Measurements from ENCODE around the gene UBE2O.
A peak's percentile ranks its signal among the peaks of the same experiment; 100 is the strongest.
"Not testable (repeated sequence)": the region's sequence is repeated elsewhere in the genome, so short reads cannot be mapped to it uniquely, and the experiment has no call there.

The UBE2O gene

DNA sequence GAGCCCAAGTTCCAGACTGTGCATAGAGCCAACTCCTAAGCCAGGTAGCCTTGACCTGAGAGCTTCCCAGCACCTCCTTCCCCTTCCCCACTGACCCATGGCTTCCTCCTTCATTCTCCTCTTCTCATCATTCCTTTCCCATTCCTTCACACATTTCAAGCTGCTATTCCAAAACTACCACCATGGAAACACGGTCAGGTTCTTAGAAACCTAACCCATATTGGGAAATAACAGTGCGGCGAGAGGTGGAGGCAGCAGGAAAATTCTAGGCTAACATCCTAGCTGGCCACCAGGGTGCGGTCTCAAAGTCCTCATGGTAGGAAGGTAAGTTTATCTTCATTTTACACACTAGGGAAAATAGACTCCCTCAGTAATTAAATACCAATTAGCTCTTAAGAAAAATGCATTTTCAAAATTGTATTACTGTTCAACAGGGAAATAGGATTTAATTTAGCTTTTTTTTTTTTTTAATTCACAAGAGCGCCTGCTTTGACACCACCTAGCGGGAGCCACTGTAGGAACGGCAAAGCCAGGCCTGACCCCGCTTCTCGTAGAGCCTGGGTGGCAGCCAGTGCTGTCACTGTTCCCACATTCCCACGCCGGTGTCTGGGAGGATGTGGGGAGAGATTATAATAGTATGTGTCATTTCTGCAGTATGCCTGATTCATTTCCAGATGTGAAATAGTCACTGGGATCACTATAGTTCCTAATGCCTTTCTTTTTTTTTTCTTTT is 82.5 kb downstream of the UBE2O start:
- no peak for DNase-seq (ENCODE audit: low spot score)

DNA sequence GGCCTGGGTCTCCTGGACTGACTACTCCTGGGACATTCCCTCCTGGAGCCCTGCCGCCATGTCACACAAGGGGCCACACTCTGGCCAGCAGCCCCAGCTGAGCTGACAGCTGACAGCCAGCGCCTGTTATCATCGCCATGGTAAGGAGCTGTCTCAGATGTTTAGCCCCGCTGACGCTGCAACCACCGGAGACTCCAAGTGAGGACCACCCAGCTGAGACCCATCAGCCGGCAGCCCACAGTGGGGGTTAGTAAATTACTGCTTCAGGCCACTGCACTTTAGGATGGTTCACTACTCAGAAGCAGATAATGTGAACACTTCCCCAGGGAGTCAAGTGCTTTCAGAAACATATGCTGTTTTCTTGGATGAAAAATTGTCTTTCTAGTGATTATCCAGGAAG is 83.1 kb downstream of the UBE2O start:
- DNase-seq (ENCODE audit: low spot score) = no peak

GRCh38 chr17:76369379-76369778 is 83.6 kb downstream of the UBE2O start:
- no peak for DNase-seq (ENCODE audit: low spot score)

DNA sequence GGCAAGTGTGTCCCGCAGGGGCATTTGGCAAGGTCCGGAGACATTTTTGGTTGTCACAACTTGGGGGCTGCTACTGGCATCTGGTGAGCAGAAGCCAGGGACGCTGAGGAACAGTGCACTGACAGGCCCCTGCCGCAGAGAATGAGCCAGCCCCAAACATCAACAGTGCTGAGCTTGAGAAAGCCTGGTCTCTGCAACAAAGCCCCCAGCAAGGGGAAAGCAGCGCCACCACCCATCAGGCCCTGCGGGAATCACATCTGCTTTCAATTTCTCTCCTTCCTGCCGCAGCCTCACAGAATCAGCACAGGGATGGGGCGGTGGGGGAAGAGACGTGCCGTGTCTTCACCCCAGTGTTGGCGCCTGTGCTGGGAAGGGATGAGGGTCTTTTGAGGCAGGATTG is 84.4 kb downstream of the UBE2O start:
- DNase-seq (ENCODE audit: low spot score) = no peak

DNA sequence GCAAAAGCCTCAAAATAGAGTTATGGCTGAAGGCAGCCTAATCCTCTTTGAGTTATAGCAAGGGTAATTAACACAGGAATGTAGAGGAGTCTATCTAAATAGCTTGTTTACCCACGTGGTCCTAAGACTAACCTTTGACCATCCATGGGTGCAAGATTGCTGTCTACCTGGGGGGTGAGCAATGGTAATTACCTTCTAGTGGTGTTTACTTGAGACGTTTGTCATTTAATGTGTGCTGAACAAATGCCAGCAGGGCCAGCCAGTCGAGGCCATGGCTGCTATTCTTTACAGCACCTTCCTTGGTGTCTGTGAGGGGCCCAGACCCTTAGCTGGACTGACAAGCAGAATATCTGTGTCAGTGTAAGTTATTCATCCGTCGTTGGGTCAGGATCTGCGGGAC is 85.3 kb downstream of the UBE2O start:
- DNase-seq (ENCODE audit: low spot score) = no peak

DNA sequence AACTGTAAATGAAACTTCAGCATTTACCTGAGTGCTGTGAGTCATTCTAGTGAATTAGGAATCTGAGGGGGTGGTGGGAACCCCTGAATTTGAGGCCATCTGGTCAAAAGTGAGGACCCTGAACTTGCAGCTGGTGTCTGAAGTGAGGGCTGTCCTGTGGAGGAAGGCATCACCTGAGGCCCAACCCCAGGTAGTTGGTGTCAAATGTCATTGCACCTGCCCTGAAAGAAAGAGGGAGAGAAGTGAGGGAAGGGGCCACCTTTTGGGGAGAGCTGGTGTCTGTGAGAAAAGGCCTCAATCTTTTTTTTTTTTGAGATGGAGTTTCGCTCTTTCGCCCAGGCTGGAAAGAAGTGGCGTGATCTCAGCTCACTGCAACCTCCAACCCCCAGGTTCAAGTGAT is 86.7 kb downstream of the UBE2O start:
- DNase-seq (ENCODE audit: low spot score) = no peak

- DNase-seq (ENCODE audit: low spot score) = no peak
Observed at GRCh38 chr17:76365256-76365903, 87.6 kb downstream of the UBE2O start.

DNA sequence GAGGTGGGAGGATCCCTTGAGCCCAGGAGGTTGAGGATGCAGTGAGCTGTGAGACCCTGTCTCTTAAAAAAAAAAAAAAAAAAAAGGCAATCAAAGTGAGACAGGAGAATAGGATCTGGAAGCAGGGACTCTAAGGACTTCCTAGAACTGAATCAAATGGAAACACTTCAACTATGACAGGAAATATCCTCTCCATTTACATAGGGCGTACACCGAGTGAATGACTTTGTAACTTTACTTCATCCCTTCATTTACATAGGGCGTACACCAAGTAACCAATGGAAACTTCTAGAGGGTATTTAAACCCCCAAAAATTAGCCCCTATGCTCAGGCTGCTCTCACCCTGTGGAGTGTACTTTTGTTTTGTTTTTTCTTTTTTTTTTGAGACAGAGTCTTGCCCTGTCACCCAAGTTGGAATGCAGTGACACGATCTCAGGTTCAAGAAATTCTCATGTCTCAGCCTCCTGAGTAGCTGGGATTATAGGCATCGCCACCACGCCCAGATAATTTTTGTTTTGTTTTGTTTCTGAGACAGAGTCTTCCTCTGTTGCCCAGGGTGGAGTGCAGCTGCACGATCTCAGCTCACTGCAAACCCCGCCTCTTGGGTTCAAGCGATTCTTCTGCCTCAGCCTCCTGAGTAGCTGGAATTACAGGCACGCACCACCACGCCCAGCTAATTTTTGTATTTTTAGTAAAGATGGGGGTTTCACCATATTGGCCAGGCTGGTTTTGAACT is 89.7 kb downstream of the UBE2O start:
- no peak for DNase-seq (ENCODE audit: low spot score)

DNA sequence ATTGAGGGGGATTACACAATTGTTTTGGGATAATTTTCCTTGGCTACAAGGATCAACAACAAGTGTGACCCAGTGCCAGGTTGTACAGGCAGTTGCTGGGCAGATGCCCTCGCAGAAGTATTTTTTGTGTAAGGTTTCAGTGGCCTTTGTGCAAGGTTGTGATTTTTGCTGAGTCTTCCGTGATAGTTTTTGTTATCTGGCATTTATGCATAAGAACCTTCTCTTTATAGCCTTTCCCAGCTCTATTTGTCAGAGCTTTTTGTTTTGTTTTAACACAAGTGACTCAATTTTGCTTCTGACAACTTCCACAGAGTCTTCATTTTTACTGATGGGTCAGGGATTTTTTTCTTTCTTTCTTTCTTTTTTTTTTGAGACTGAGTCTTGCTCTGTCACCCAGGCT is 92.5 kb downstream of the UBE2O start:
- DNase-seq (ENCODE audit: low spot score) = no peak

DNA sequence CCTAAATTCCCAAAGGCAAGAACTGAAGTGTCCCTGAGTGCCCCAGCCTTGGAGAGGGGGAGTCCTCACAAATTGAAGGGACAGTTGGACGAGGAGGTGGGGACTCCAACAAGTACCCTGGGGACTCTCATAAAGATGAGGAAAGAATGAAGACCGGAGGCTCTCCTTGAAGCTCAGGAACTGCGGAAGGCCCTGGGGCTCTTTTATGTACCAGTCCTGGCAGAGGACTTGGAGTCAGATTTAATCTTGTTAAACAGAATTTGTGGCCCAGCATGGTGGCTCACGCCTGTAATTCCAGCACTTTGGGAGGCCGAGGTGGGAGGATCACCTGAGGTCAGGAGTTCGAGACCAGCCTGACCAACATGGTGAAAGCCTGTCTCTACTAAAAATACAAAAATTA is 93.2 kb downstream of the UBE2O start:
- not testable (repeated sequence) for DNase-seq (ENCODE audit: low spot score)

DNA sequence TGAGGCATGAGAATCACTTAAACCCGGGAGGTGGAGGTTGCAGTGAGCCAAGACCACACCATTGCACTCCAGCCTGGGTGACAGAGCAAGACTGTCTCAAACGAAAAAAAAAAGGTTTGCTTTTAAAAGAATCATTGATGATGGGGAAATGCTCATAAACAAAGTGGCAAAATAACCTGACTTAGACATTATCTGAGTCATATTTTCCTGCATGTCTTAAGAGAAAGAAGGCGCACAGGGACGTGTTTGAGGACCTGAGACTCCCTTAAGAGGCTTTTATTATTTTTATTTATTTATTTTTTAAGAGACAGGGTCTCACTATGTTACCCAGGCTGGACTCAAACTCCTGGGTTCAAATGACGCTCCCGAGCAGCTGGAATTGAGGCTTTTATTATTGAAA is 93.6 kb downstream of the UBE2O start:
- DNase-seq (ENCODE audit: low spot score) = no peak

DNA sequence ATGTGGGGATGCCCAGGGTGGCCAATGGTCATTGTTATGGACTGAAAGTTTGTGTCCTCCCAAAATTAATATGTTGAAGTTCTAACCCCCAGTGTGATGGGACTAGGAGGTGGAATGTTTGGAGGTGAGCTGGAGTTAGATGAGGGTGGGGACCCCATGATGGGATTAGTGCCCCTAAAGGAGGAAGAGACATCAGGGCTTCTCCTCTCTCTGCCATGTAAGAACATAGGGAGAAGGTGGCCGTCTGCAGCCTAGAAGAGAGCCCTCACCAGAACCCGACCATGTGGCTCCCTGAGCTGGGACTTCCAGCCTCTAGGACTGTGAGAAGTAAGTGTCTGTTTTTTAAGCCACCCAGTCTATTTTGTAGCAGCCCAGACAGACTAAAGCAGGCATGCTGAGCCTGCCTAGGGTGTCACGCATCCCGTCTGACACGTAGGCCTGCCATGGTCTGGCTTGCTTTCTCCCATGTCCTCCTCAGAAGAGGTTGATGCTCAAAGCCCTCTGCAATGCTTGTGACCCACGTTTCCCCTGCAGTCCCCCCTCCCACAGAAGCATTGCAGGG is 95.3 kb downstream of the UBE2O start:
- no peak for DNase-seq (ENCODE audit: low spot score)

DNA sequence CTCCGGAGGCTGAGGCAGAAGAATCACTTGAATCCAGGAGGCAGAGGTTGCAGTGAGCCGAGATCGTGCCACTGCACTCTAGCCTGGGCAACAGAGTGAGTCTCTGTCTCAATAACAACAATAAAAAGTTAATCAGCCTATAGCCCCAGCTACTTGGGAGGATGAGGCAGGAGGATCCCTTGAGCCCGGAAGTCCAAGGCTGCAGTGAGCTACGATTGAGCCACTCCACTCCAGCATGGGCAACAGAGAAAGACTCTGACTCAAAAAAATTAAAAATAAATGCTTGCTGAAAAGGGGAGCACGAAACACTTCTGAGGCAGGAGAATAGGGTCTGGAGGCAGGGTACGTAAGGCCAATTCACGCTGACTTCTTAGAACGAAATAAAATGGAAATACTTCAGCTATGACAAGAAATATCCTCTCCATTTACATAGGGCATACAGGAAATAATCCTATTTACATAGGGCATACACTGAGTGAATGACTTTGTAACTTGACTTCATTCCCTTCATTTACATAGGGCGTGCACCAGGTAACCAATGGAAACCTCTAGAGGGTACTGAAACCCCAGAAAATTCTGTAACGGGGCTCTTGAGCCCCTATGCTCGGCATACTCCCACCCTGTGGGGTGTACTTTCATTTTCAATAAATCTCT is 96.0 kb downstream of the UBE2O start:
- DNase-seq (ENCODE audit: low spot score) = no peak

GRCh38 chr17:76354747-76355310 is 98.1 kb downstream of the UBE2O start:
- no peak for DNase-seq (ENCODE audit: low spot score)

- no peak for DNase-seq (ENCODE audit: low spot score)
Observed at GRCh38 chr17:76354317-76354729, 98.6 kb downstream of the UBE2O start.

- peak; percentile 77 for DNase-seq (ENCODE audit: low spot score)
Observed at GRCh38 chr17:76353599-76354316, 99.2 kb downstream of the UBE2O start, which contains the start of gene PRPSAP1. PRPSAP1 (minus strand) TSS chr17:76353916; CDS start chr17:76353703, 213 bp downstream.

GRCh38 chr17:76353004-76353598 is 99.9 kb downstream of the UBE2O start:
- DNase-seq (ENCODE audit: low spot score) = no peak

GRCh38 chr17:76351526-76352071 is 101.4 kb downstream of the UBE2O start:
- DNase-seq (ENCODE audit: low spot score) = no peak

- DNase-seq (ENCODE audit: low spot score) = no peak
Observed at GRCh38 chr17:76350463-76350862, 102.5 kb downstream of the UBE2O start.

GRCh38 chr17:76346936-76347335 is 106.0 kb downstream of the UBE2O start:
- not testable (repeated sequence) for DNase-seq (ENCODE audit: low spot score)
